Measurements from ENCODE around the gene ZBTB17.

ZBTB17 gene

DNA sequence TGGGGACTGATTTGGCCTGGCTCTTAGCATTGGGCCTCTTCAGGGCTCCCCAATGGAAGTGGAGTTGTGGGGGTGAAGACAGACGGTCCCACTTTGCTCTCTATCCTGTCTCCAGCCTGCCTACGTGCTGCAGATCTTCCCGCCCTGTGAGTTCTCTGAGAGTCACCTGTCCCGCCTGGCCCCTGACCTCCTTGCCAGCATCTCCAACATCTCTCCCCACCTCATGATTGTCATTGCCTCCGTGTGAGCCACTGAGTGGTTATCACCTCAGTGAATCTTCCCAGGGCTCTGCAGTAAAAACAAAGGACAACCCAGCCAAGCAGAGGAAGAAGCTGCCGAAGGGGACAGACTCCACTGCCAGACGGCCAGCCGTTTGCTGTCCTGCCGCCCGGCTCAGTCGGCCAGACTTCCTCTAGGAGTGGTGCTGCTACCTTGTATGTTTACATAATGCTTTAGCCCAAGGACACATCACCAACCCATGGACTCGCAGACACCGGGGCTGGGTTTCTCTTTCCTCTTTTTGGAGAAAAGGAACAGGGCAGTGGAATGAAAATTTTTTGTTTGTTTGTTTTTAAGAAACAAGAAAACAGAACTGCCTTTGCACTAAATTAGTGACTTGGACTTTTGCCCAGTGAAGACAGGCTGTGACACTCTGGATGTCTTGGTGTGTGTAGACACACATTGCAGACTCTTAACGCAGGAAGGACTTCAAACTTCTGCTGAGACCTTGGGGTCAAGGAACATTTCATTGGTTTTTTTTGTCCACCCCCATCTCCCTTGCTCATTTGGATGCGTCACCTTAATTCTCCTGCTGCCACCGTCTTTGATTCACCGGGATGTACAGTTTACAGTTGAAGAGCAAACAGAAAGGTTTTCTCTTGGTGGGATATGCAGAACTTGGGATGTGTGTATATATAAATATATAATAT lies 36.5 kb downstream of the ZBTB17 start:
- peaks cover 73 to 100% of the 10 kb centered on the region in 2 donors for H3K36me3 ChIP-seq (replicated peaks in 1 of 2; ENCODE audit: control insufficient read depth in 2 of 2, insufficient read depth in 2 of 2, low read length in 2 of 2)
- no CpG with 5 or more reads among the region's 17 CpGs for WGBS, 2 donors (ENCODE audit: extremely low coverage in 2 of 2, insufficient read length in 2 of 2, insufficient replicate concordance in 1 of 2)
- no peak overlapping the region for H2BK5ac ChIP-seq (ENCODE audit: low read length)
- no peak overlapping the region for H3K9ac ChIP-seq (ENCODE audit: low read depth, low read length, poor library complexity)
- H3K27me3 ChIP-seq (ENCODE audit: control insufficient read depth in 3 of 3, insufficient read depth in 3 of 3, low read depth in 1 of 3, low read length in 3 of 3), result no peaks in the 10 kb centered on the region
- H3K4me3 ChIP-seq (ENCODE audit: low read length in 2 of 2), result no peak overlapping the region
- no peak overlapping the region for H2AFZ ChIP-seq (ENCODE audit: low read length)
- H4K91ac ChIP-seq (ENCODE audit: low read depth, low read length, poor library complexity), result no peak overlapping the region
- H3K18ac ChIP-seq (ENCODE audit: low read length), result no peak overlapping the region
- no peak overlapping the region for H2BK15ac ChIP-seq (ENCODE audit: low read length)
- no peak overlapping the region for H2AK5ac ChIP-seq (ENCODE audit: low read depth, low read length)
- H3K4me1 ChIP-seq (ENCODE audit: control insufficient read depth in 2 of 2, insufficient read depth in 1 of 2, low read depth in 1 of 2, low read length in 2 of 2), result no peaks in the 10 kb centered on the region
- no peak overlapping the region for H3K14ac ChIP-seq (ENCODE audit: low read length)
- DNase-seq (ENCODE audit: low spot score), result no peak
- no peak overlapping the region for H3K23ac ChIP-seq (ENCODE audit: low read depth, low read length, poor library complexity)
- no peak overlapping the region for H2BK12ac ChIP-seq (ENCODE audit: low read length)
- no peak overlapping the region for H4K8ac ChIP-seq (ENCODE audit: low read depth, low read length)
- peaks cover 0 to 1% of the 10 kb centered on the region in 2 donors for H3K9me3 ChIP-seq (replicated peaks in 1 of 2; ENCODE audit: control insufficient read depth in 2 of 2, insufficient read depth in 1 of 2, low read depth in 1 of 2, low read length in 2 of 2)
- H3K4me2 ChIP-seq (ENCODE audit: insufficient read depth, low read length, poor library complexity, severe bottlenecking), result no peak overlapping the region
- no peak overlapping the region for H2BK120ac ChIP-seq (ENCODE audit: low read depth, low read length)
- peaks cover 8% of the 10 kb centered on the region for H3K79me1 ChIP-seq (ENCODE audit: low read depth, low read length)
- no peak overlapping the region for H3K27ac ChIP-seq (replicated peaks; ENCODE audit: low read length)
- H3K4ac ChIP-seq (ENCODE audit: low read length), result no peak overlapping the region

DNA sequence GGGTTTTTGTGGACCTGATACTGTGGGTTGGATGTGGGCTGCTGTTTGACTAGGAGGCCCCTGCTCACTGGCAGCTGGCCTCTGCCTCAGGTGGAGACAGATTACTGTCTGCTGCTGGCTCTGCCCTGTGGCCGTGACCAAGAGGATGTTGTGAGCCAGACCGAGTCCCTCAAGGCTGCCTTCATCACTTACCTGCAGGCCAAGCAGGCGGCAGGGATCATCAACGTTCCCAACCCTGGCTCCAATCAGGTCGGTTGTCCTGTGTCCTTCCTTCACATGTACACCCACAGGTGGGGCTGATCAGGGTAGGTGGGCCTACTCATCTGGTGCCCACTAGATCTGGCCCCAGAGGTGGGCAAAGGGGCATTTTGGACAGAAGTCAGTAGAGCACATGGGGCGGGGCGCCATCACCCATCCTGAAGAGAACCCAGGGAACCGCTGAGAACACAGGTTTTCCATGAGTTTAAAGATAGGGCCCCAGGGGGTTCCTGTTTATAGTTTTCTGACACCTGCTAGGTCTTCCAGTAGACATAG lies 37.2 kb downstream of the ZBTB17 start:
- H2AK5ac ChIP-seq (ENCODE audit: low read depth, low read length), result no peak overlapping the region
- peak overlapping the region; percentile 2 for H3K9ac ChIP-seq (ENCODE audit: low read depth, low read length, poor library complexity)
- no peak overlapping the region for H4K8ac ChIP-seq (ENCODE audit: low read depth, low read length)
- H2BK15ac ChIP-seq (ENCODE audit: low read length), result no peak overlapping the region
- no peak for DNase-seq (ENCODE audit: low spot score)
- no peak overlapping the region for H3K14ac ChIP-seq (ENCODE audit: low read length)
- H3K4me3 ChIP-seq (ENCODE audit: low read length in 2 of 2), result no peak overlapping the region
- H3K27me3 ChIP-seq (ENCODE audit: control insufficient read depth in 3 of 3, insufficient read depth in 3 of 3, low read depth in 1 of 3, low read length in 3 of 3), result no peaks in the 10 kb centered on the region
- H3K4me1 ChIP-seq (ENCODE audit: control insufficient read depth in 2 of 2, insufficient read depth in 1 of 2, low read depth in 1 of 2, low read length in 2 of 2), result no peaks in the 10 kb centered on the region
- no peak overlapping the region for H3K4ac ChIP-seq (ENCODE audit: low read length)
- no peak overlapping the region for H2BK5ac ChIP-seq (ENCODE audit: low read length)
- H2AFZ ChIP-seq (ENCODE audit: low read length), result no peak overlapping the region
- H4K91ac ChIP-seq (ENCODE audit: low read depth, low read length, poor library complexity), result no peak overlapping the region
- WGBS, 2 donors (ENCODE audit: extremely low coverage in 2 of 2, insufficient read length in 2 of 2, insufficient replicate concordance in 1 of 2), result no CpG with 5 or more reads among the region's 8 CpGs
- peaks cover 0 to 1% of the 10 kb centered on the region in 2 donors for H3K9me3 ChIP-seq (replicated peaks in 1 of 2; ENCODE audit: control insufficient read depth in 2 of 2, insufficient read depth in 1 of 2, low read depth in 1 of 2, low read length in 2 of 2)
- no peak overlapping the region for H3K18ac ChIP-seq (ENCODE audit: low read length)
- no peak overlapping the region for H3K4me2 ChIP-seq (ENCODE audit: insufficient read depth, low read length, poor library complexity, severe bottlenecking)
- H3K23ac ChIP-seq (ENCODE audit: low read depth, low read length, poor library complexity), result no peak overlapping the region
- H3K79me1 ChIP-seq (ENCODE audit: low read depth, low read length), result peaks cover 8% of the 10 kb centered on the region
- no peak overlapping the region for H2BK120ac ChIP-seq (ENCODE audit: low read depth, low read length)
- H2BK12ac ChIP-seq (ENCODE audit: low read length), result no peak overlapping the region
- peaks cover 77 to 100% of the 10 kb centered on the region in 2 donors for H3K36me3 ChIP-seq (replicated peaks in 1 of 2; ENCODE audit: control insufficient read depth in 2 of 2, insufficient read depth in 2 of 2, low read length in 2 of 2)
- no peak overlapping the region for H3K27ac ChIP-seq (replicated peaks; ENCODE audit: low read length)

DNA sequence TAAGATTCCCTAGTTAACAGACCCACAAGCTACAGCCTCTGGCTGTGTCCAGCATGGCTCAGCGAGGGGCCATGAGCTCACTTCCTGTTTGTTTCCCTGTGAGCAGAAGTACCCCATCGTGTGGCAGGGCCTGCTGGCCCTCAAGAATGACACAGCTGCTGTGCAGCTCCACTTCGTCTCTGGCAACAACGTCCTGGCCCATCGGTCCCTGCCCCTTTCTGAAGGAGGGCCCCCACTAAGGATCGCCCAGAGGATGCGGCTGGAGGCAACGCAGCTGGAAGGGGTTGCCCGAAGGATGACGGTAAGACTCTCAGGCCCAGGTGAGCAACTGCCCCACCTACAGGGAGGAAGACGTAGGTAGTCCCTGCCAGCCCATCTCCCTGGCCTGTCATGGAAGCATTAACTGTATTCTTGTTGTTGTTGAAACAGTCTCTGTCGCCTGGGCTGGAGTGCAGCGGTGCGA lies 38.2 kb downstream of the ZBTB17 start:
- Histone ChIP-seq H3K18ac (ENCODE audit: low read length) (no peak overlapping the region), H3K23ac (ENCODE audit: low read depth, low read length, poor library complexity) (peak overlapping the region; percentile 29), H4K8ac (ENCODE audit: low read depth, low read length) (no peak overlapping the region), H3K4me2 (ENCODE audit: insufficient read depth, low read length, poor library complexity, severe bottlenecking) (no peak overlapping the region), H2BK12ac (ENCODE audit: low read length) (no peak overlapping the region), H3K27me3 (ENCODE audit: control insufficient read depth in 3 of 3, insufficient read depth in 3 of 3, low read depth in 1 of 3, low read length in 3 of 3) (no peaks in the 10 kb centered on the region), H4K91ac (ENCODE audit: low read depth, low read length, poor library complexity) (no peak overlapping the region), H3K79me1 (ENCODE audit: low read depth, low read length) (peaks cover 8% of the 10 kb centered on the region), H3K4me1 (ENCODE audit: control insufficient read depth in 2 of 2, insufficient read depth in 1 of 2, low read depth in 1 of 2, low read length in 2 of 2) (no peaks in the 10 kb centered on the region), H3K36me3 (replicated peaks in 1 of 2; ENCODE audit: control insufficient read depth in 2 of 2, insufficient read depth in 2 of 2, low read length in 2 of 2) (peaks cover 78 to 100% of the 10 kb centered on the region in 2 donors), H3K9ac (ENCODE audit: low read depth, low read length, poor library complexity) (peak overlapping the region; percentile 18), H2AK5ac (ENCODE audit: low read depth, low read length) (no peak overlapping the region), H3K4me3 (ENCODE audit: low read length in 2 of 2) (no peak overlapping the region), H2BK15ac (ENCODE audit: low read length) (no peak overlapping the region), H2BK5ac (ENCODE audit: low read length) (peak overlapping the region; percentile 45), H2BK120ac (ENCODE audit: low read depth, low read length) (no peak overlapping the region), H3K27ac (replicated peaks; ENCODE audit: low read length) (no peak overlapping the region), H2AFZ (ENCODE audit: low read length) (no peak overlapping the region), H3K9me3 (replicated peaks in 1 of 2; ENCODE audit: control insufficient read depth in 2 of 2, insufficient read depth in 1 of 2, low read depth in 1 of 2, low read length in 2 of 2) (peaks cover 0 to 1% of the 10 kb centered on the region in 2 donors), H3K4ac (ENCODE audit: low read length) (no peak overlapping the region), H3K14ac (ENCODE audit: low read length) (no peak overlapping the region)
- WGBS, 2 donors (ENCODE audit: extremely low coverage in 2 of 2, insufficient read length in 2 of 2, insufficient replicate concordance in 1 of 2), result no CpG with 5 or more reads among the region's 14 CpGs
- no peak for DNase-seq (ENCODE audit: low spot score)

DNA sequence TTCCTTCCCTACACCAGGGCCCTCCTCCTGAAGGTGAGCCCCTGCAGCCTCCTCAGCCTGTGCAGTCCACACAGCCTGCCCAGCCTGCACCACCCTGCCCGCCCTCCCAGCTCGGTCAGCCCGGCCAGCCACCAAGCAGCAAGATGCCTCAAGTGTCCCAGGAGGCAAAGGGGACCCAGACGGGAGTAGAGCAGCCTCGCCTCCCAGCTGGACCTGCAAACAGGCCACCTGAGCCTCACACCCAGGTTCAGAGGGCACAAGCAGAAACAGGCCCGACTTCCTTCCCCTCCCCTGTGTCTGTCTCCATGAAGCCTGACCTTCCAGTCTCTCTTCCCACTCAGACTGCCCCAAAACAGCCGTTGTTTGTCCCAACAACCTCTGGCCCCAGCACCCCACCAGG lies 38.8 kb downstream of the ZBTB17 start:
- Histone ChIP-seq H2BK15ac (ENCODE audit: low read length) (no peak overlapping the region), H3K4ac (ENCODE audit: low read length) (peak overlapping the region; percentile 45), H2AFZ (ENCODE audit: low read length) (no peak overlapping the region), H3K79me1 (ENCODE audit: low read depth, low read length) (peaks cover 8% of the 10 kb centered on the region), H3K14ac (ENCODE audit: low read length) (no peak overlapping the region), H3K27ac (replicated peaks; ENCODE audit: low read length) (no peak overlapping the region), H2BK12ac (ENCODE audit: low read length) (no peak overlapping the region), H3K23ac (ENCODE audit: low read depth, low read length, poor library complexity) (peak overlapping the region; percentile 5), H3K36me3 (replicated peaks in 1 of 2; ENCODE audit: control insufficient read depth in 2 of 2, insufficient read depth in 2 of 2, low read length in 2 of 2) (peaks cover 77 to 100% of the 10 kb centered on the region in 2 donors), H4K91ac (ENCODE audit: low read depth, low read length, poor library complexity) (no peak overlapping the region), H2AK5ac (ENCODE audit: low read depth, low read length) (no peak overlapping the region), H3K9me3 (replicated peaks in 1 of 2; ENCODE audit: control insufficient read depth in 2 of 2, insufficient read depth in 1 of 2, low read depth in 1 of 2, low read length in 2 of 2) (peaks cover 0 to 1% of the 10 kb centered on the region in 2 donors), H2BK5ac (ENCODE audit: low read length) (peak overlapping the region; percentile 45), H4K8ac (ENCODE audit: low read depth, low read length) (no peak overlapping the region), H3K9ac (ENCODE audit: low read depth, low read length, poor library complexity) (peak overlapping the region; percentile 55), H3K4me3 (ENCODE audit: low read length in 2 of 2) (no peak overlapping the region), H3K18ac (ENCODE audit: low read length) (peak overlapping the region; percentile 39), H3K4me2 (ENCODE audit: insufficient read depth, low read length, poor library complexity, severe bottlenecking) (no peak overlapping the region), H2BK120ac (ENCODE audit: low read depth, low read length) (no peak overlapping the region), H3K4me1 (ENCODE audit: control insufficient read depth in 2 of 2, insufficient read depth in 1 of 2, low read depth in 1 of 2, low read length in 2 of 2) (no peaks in the 10 kb centered on the region), H3K27me3 (ENCODE audit: control insufficient read depth in 3 of 3, insufficient read depth in 3 of 3, low read depth in 1 of 3, low read length in 3 of 3) (no peaks in the 10 kb centered on the region)
- DNase-seq (ENCODE audit: low spot score), result no peak
- WGBS, 2 donors (ENCODE audit: extremely low coverage in 2 of 2, insufficient read length in 2 of 2, insufficient replicate concordance in 1 of 2), result no CpG with 5 or more reads among the region's 7 CpGs

All from neuronal stem cell (in vitro differentiated cells).